C4-2B (cell line): ENCODE results near the gene SHB.

ENCODE experiments used
- CTCF ChIP-seq: fragments of 450-650 bp; conservative IDR thresholded peaks from 2 replicates; pipeline ENCODE4 v1.5.1; 2017; ENCODE audit warnings: mild to moderate bottlenecking
- ZFX ChIP-seq: fragments of 450-650 bp; IDR thresholded peaks from 2 replicates; pipeline ENCODE4 v1.6.1; 2017

- no peak for TF ChIP-seq CTCF
- TF ChIP-seq ZFX, result no peak
These were observed 80.4 kb downstream of the SHB start for GRCh38 chr9:37988602-37989001.
